GM19455 (cell line): Measurements from ENCODE around the gene AMIGO1.

ENCODE experiments used
- ATAC-seq: cut with Tn5 transposase; IDR thresholded peaks from one replicate; pipeline ENCODE4 v1.9.1; 2021; ENCODE audit not compliant: unreplicated experiment

Gene AMIGO1

DNA sequence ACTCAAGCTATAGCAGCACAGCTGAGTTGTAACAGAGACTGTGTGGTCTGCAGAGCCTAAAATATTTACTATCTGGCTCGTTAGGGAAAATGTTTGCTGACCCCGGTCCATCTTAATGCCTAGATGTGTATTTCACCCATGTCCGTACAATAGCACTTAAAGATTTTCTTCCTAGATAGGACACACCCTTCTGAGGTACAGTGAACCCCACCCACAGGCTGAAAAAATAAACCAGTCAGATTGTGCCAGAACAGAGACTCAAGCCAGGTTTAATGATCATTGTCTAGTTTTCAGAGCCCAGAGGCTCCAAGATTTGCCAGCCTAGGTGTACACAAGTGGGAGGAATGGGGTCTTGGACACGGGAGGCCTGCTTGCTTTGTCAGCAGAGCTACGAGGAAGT, 5.6 kb downstream of the AMIGO1 start:
- ATAC-seq = no peak

DNA sequence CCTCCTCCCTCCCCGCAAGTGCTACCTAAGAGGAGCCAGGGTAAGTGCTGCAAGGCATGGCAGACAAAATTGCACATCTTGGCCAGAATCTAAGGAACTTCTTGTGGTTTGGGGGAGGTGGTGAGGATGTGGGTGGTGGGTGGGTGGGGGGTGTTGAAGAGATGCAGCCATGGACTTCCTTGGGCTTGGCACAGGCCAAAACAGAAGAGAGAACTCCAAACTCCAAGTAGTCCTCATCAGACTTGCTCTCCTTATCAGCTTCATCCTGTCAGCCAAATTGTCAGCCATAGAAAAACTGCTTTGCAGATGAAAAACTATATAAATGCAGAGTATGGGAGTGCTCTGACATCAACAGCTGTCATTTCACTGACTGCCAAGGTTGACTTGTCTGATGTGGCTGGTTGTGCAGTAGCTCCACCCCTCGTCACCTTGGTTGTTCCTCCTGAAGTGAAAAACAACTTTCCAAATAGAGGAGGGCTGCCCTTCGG, 7.1 kb downstream of the AMIGO1 start:
- ATAC-seq = no peak

DNA sequence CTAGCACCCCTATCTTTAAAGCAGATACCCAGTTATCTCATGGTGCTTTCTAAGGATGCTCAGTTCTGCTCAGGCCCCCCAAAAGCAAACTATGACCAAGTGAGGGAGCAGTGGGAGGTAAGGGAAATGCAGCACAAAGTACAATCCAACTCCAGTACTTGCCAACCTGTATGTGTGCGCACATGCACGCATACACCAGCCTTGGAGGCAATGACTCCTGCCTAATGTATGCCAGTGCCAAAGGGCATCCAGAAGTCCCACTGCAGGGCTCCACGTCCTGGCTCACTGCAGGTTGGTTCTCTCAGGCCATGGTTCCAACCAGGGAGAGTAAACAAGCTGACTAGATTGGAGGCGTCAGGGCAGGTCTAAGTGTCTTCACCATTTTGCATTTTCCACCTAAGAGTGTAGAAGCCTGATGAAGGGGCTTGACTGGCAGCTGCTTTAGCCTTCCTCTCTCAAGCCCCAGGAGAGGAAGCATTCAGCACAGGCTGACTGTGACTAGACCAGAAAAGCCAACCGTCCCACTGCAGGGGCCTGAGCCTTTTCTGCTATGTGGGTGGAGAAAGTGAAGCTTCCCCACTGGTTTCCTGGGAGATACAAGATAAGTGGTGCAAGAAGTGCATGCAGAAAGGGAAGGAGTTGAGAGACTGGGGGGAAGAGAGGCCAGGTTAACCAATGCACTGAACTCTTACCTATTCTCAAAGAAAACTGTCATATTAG, 7.7 kb downstream of the AMIGO1 start:
- ATAC-seq = no peak

- ATAC-seq = no peak
These were observed 8.6 kb downstream of the AMIGO1 start for GRCh38 chr1:109500941-109501381.

- ATAC-seq = no peak
These were observed 9.6 kb downstream of the AMIGO1 start for GRCh38 chr1:109499661-109500536.

- ATAC-seq = no peak
These were observed 10.4 kb downstream of the AMIGO1 start for GRCh38 chr1:109499081-109499480.

DNA sequence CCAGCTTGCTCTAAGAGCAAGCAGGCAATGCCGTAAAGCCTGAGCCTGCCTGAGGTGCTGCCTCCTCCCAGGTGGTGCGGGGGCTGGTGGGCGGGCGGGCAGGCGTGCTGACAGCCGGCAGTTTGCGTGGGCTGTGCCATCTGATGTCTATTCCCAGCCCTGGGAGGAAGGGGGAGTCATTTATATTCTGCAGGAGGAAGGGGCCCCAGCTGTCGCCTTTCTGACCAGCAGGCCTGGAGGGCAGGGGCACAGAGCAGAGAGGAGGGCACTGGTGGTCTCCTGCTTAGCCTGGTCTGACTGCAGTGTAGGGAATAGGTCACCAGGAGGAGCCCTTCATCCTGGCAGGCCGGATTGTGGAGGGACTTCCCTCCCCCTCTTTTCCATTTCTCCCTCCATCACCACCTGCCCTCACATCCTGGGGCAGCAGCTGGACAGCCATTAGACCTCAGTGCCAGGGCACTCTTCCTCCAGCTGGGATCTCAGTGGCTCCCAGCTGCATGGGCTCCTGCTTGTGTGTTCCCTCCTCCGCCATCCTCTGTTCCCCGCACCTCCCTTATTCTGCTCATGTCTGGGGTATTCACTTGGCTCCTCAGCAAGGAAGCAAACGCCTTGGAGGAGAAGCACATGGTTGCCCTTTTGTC, 11.2 kb downstream of the AMIGO1 start:
- ATAC-seq = no peak

DNA sequence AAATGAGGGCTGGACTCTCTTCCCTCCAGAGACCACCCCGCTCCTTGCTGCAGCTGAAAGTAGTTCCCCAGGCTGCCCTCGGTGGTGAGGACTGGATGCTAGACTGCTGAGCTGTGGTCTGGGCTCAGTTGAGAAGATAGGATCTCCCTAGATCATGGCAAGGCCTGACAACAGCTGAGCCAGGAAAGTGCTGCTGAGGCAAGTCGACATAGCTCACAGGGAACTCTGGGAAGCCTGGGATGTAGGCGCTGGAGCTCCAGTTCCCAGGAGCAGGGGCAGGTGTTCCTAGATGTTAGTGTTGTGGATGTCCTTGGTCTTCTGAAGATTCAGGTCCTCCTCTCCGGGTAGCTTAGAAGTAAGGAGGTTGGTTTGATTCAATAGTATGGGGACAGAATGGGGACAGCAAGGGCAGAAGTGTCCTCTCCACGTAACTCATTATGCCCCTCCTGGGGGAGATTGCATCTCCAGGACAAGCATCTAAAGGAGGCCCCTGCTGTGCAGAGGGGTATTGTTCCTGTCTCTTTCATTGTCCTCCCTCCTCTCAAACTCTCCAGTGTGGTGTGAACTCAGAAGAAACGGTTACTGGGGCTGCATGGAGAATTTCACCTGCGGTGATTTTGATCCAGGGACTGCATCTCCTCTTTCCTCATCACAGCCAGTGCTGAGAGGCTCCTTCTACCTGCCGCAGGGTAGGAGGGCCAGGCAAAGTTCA, 11.9 kb downstream of the AMIGO1 start:
- no peak for ATAC-seq

DNA sequence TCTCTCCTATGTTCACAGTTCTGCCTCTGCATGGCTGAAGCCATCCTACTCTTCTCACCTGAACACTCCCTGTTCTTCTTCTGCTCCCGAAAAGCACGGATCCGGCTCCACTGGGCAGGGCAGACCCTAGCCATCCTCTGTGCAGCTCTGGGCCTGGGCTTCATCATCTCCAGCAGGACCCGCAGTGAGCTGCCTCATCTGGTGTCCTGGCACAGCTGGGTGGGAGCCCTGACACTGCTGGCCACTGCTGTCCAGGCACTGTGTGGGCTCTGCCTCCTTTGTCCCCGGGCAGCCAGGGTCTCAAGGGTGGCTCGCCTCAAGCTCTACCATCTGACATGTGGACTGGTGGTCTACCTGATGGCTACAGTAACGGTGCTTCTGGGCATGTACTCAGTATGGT, 13.8 kb downstream of the AMIGO1 start:
- ATAC-seq = no peak

DNA sequence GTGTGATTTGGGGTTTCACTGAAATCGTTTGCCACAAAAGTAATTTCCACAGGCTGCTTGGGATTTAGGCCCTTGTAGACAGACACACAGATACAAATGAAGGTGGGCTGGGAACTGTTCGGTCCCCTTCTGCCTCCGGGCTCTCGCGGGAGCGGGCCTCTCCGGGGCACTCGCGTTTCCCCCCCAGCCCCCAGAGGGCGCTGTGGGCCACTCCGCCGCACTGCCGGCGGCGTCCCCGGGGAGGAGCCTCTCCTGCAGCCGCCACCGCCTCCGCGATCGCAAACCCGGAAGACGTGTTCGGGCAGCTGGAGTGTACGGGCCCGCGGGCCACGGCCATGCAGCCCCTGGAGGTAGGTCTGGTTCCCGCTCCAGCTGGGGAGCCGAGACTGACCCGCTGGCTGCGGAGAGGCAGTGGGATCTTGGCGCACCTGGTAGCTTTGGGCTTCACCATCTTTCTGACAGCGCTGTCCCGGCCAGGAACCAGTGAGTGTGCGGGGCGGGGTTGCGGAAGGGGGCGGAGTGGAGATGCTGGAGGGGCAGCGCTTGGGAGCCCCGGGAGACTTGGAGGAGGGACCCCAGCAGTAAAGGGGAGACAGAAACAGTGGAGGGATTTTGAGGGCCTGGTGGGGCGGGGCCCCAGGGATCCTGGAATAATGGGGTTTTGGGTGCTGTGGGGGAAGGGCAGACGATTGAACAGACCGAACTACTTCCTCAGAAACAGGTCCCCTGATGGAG, 15.6 kb downstream of the AMIGO1 start, which contains the start of gene CYB561D1:
CYB561D1 (plus strand) TSS at position 290 of the 735 bp plus-strand sequence; CDS start at position 336, 46 bp downstream.
- peak; percentile 89 for ATAC-seq

- ATAC-seq = no peak
These were observed 16.3 kb downstream of the AMIGO1 start for GRCh38 chr1:109493227-109493626.

DNA sequence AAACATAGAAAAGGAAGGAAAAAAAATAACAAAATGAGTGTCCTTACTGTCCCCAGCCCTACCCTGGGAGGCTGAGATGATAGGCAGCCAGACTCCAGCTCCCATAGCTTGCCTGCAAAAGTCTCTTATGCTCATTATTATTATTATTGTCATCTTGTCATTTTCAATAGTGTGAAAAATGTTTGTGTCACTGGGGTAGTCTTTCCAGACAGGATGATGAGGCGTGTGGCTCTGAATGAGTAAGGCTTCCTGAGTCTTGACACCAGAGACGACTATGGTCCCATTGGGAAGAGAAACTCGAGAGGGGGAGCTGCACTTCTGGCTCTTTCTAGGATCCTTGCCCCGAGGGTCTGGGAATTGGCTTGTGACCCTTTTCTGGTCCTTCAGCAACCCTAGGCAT, 16.7 kb downstream of the AMIGO1 start:
- no peak for ATAC-seq

- no peak for ATAC-seq
These were observed 18.2 kb downstream of the AMIGO1 start for GRCh38 chr1:109491372-109491771.

GRCh38 chr1:109490934-109491302, 18.6 kb downstream of the AMIGO1 start:
- ATAC-seq = no peak

DNA sequence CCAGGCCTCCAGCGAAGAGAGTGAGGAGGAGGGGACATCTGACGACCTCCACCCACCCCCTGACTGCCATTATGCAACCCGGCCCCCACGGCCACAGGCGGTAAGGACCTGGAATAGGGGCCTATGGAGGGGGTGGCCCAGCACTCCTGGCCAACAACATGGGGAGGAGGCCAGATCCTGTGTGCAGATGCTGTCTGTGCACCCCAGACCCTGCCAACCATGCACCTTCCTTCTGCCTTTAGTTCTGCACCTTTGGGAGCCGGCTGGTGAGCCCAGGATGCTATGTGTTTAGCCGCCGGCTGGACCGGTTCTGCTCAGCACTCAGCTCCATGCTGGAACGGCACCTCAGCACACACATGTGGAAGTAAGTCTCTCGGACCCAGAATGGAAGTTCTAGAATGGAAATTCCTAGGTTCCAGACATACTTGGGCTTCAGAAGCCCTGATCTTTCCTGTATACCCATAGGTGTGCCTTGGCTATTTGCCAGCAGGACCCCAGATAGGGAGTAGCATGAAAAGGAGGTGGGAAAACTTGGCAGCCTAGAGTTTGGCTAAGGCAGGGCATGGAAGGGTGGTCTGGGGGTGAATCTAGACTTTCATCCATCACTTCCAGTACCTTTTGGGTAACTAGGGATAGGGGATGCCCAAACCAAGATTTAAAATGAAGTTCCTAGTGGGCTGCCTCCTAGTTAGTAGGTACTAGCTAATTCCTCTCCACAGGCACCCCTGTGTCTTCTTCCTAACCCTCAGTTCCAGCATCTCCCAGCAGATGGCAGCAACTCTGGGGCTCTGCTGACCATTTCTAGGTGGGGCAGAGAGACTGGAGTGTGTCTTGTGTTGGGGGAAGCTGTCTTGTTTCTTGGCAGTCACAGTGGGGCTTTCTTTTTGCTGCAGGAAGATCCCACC, 19.2 kb downstream of the AMIGO1 start:
- no peak for ATAC-seq

DNA sequence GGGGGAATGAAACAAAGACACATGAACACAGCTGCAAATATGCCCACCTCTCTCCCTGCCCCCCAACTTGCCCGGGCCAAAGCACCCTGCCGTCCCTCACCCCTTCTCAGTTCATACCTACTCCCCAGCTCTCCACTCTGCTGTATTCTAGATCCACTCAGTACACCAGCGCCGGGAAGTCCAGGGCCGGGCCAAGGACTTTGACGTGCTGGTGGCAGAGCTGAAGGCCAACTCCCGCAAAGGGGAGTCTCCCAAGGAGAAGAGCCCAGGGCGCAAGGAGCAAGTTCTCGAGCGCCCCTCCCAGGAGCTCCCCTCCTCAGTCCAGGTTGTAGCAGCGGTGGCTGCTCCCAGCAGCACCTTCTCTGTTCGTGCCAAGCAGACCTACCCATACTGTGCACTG, 20.8 kb downstream of the AMIGO1 start:
- no peak for ATAC-seq

GRCh38 chr1:109488201-109488600, 21.3 kb downstream of the AMIGO1 start:
- ATAC-seq = no peak

DNA sequence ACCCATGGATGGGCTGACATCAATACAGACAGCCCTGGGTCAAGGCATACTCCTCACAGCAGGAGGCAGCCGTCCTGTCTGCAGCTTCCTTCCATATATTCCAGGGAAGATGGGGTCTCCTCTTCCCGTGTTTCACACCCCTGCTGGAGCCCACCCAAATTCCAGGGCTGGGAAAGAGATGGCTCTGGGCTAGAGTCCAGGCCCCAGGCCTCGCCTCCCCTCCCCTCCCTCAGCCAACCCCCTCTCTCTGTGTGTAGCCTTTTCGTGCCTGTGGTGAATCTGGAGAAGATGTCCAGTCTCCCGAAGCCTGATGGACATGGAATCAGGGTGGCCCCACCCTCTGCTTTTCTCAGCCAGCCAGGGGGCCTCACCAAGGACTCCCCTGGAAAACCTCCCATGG, 22.3 kb downstream of the AMIGO1 start:
- ATAC-seq = no peak

DNA sequence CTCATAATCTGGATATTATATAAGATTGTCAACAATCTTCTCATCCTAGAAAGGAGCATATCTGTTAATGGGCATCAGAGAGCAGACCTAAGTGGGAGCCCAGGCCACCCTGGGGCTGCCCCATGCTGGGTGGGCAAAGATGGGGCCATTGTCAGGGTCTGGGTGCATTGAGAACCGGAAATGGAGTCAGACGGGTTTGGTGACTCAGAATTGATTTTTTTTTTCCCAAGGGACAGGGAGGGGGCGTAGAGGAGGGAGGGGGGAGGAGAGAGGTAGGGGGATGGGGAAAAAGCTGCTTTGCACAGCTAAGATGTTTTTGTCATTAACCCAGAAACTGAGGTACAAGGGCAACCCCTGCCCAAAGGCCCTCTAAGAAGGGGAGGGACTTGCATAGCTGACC, 24.5 kb downstream of the AMIGO1 start:
- ATAC-seq = no peak
